HG03280 (cell line): Measurements from ENCODE around the gene DYNC1LI1.
"Not testable (repeated sequence)": the region's sequence is repeated elsewhere in the genome, so short reads cannot be mapped to it uniquely, and the experiment has no call there.

Source experiments
- ATAC-seq: cut with Tn5 transposase; IDR thresholded peaks from one replicate; pipeline ENCODE4 v1.9.1; 2021; ENCODE audit warnings: mild to moderate bottlenecking, moderate library complexity; ENCODE audit not compliant: unreplicated experiment

The DYNC1LI1 gene

DNA sequence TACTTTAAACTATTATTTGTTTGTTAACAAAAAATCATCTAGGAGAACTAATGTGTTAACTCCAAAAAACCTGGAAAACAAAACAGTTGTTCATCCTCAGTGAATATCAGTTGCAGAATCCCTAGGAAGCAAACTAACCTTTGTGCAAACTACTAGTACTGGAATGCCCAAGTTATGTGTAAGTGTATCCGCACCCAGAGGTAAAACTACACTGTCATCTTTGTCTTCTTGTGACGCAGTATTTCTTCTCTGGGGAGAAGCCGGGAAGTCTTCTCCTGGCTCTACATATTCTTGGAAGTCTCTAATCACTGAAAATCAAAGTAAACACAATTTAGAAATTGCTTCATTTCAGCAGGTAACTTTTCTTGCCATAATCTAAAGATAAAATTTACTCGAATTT, 29.8 kb downstream of the DYNC1LI1 start:
- ATAC-seq = no peak

DNA sequence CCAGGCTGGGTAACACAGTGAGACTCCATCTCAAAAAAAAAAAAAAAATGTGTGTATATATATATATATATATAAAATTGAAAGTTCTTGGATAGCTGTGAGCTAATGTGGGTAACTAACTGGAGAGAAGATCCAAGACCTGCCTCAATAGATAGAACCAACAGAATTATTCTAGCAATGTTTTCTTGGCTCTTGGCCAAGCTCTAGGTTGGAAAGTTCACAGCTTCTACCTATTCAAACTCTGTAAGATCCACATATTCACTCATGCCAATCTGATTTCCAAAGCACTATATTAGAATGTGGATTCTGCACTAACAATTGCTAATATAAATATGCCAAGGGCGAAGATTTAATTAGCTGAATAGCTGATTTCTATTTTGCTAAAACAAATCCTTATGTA, 38.2 kb downstream of the DYNC1LI1 start:
- no peak for ATAC-seq

DNA sequence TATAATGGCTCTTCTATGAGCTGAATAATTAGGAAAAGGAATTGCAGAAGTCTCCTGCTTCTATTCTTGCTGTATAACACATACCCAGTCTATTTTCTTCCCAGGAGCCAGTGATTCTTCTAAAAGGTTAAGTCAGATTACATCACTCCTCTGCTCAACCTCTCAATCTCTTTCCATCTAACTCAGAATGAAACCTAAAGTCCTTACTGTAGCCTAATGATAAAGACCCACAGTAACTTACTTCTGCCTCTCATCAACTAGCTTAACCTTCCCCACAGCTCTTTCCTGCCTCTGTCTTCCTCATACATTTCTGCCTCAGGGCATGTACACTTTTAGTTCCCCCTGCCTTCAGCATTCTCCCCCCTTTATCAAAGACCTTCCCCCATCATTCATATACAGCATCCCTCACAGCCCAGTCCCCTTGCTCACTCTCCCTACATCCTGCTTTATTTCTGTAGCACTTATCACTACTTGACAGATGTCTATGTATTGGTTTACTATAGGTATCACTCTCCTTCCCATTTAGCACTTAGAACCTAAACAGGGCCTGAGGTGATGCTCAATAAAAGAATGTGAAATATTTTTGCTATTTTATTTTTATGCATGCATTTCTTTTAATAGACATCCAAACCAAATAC, 39.5 kb downstream of the DYNC1LI1 start:
- no peak for ATAC-seq

DNA sequence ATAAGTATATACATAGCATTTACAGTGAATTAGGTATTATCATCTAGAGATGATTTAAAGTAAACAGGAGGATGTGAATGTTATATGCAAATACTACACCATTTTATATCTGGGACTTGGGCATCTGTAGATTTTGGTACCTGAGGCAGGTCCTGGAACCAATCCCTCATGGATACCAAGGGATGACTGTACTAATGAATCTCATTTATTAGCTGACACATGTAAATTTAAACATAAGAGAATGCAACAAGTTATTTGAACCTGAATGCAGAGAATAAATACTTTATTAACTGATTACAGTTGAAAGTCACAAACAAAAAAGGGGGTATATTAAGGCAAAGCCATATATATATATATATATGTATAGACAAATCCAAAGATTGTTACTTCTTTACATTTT, 44.9 kb downstream of the DYNC1LI1 start:
- no peak for ATAC-seq

DNA sequence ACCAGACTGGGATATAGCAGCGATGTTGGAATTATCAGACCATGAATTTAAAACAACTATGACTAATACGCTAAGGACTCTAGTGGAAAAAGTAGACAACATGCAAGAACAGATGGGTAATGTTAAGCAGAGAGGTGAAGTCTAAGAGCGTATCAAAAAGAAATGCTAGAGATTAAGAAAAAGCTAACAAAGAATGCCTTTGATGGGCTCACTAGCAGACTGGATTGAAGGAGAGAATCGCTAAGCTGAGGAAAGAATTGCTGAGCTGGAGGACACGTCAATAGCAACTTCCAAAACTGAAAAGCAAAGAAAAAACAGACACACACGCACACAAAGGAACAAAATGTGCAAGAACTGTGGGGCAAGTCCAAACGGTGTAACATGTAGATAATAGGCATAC, 48.0 kb downstream of the DYNC1LI1 start:
- no peak for ATAC-seq

DNA sequence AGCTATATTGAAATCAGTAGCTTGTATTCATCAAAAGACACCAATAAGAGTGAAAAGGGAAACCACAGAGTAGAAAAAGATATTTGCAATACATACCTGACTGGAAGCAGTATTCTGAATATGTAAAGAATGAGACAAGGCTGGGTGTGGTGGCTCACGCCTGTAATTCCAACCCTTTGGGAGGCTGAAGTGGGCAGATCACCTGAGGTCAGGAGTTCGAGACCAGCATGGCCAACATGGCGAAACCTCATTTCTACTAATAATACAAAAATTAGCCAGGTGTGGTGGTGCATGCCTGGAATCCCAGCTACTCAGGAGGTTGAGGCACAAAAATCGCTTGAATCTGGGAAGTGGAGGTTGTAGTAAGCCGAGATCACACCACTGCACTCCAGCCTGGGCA, 51.7 kb downstream of the DYNC1LI1 start:
- ATAC-seq = not testable (repeated sequence)

DNA sequence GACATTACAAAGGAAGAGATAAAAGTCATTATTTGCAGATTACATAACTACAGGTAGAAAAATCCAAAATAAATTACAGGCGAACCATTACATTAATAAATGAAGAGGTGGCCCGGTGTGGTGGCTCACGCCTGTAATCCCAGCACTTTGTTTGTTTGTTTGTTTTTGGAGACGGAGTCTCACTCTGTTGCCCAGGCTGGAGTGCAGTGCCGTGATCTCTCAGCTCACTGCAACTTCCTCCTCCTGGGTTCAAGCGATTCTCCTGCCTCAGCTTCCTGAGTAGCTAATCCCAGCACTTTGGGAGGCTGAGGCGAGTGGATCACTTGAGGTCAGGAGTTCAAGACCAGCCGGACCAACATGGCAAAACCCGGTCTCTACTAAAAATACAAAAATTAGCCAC, 53.9 kb downstream of the DYNC1LI1 start:
- ATAC-seq = peak; percentile 20

DNA sequence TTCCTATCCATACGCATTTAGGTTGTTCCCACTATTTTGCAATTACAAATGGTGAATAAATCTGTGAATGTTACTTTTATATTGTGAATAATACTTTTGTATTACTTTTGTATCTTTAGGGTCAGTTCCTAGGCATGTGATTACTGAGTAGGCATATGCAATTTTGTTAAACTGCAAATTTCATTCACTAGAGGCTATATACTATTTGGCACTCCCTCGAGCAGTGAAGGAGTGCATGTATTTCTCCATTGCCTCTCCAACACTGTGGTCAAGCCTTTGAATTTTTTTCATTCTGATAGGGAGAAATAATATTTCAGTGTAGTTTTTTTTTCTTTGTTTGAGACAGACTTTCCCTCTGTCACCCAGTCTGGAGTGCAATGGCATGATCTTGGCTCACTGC, 59.7 kb downstream of the DYNC1LI1 start:
- no peak for ATAC-seq

DNA sequence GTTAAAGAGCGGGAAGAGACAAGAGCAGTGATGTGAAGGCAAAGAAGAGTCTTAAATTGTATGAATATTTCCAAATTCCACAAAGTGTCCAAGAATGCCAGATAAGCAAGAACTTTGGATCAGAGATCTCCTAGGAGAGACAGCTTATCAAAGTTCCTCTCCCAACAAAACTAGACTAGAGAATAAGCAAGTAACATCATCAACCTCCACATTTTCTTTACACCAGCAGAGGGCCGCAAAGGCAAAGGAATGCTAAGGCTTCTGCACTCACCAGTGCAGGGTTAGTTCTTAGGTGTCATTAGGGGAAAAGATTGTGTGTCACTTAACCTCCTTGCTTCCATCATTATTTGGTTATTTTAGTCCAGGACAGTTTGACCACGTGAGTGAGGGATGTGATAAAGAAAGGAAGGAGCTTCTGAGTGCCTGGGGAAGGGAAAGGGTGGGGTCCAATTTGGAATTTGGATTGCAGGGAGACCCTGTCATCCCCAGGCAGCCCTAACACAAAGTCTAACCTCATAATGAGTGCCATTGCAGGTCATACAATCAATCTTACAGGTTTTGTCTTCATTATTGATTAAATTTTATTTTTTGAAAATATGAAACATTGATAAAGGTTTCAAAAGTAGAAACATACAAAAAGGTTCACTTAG, 60.5 kb downstream of the DYNC1LI1 start:
- ATAC-seq = peak; percentile 88

DNA sequence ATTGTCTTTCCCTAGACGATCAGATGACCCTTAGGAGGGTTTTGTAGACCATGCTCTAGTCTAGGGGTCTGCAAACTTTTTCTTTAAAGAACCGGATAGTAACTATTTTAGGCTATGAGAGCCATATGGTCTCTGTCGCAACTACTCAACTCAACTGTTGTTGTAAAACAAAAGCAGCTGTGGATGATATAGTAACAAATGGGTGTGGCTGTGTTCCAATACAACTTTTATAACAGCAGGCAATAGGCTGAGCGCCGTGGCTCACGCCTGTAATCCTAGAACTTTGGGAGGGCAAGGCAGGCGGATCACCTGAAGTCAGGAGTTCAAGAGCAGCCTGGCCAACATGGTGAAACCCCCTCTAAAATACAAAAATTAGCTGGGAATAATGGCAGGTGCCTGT, 61.9 kb downstream of the DYNC1LI1 start:
- ATAC-seq = no peak

DNA sequence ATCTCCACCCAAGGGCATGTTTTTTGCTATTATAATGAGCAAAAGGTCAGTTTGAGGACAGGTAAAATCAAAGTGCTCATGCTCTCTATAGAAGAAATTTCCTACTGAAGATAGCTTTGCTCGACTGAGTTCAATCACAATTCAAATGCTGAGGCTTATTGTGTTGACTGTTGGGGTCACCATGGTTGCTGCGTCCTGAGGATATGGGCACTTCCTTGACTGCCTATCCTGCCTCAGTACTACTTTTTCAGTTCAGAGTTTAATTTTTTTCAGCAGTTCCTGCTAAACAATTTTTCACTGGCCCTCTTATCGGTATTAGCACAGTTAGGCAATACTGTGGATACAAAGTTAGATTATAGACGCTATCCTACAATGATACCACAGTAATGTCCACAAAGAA, 64.2 kb downstream of the DYNC1LI1 start:
- no peak for ATAC-seq

DNA sequence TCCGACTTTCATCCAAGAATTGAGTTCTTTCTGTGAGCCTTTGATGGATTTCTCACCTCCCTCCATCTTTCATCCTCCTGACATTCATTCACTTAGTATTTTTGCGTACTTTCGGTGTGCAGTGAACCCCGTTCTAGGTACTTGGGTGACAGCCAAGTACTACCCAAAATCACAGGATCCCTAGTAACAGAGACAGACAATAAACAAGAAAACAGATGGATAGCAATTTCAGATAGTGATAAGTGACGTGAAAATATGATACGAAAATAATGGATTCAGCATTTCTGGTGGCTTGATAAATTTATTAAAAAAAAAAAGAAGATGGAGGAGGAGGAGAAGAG, 67.7 kb downstream of the DYNC1LI1 start:
- ATAC-seq = no peak

DNA sequence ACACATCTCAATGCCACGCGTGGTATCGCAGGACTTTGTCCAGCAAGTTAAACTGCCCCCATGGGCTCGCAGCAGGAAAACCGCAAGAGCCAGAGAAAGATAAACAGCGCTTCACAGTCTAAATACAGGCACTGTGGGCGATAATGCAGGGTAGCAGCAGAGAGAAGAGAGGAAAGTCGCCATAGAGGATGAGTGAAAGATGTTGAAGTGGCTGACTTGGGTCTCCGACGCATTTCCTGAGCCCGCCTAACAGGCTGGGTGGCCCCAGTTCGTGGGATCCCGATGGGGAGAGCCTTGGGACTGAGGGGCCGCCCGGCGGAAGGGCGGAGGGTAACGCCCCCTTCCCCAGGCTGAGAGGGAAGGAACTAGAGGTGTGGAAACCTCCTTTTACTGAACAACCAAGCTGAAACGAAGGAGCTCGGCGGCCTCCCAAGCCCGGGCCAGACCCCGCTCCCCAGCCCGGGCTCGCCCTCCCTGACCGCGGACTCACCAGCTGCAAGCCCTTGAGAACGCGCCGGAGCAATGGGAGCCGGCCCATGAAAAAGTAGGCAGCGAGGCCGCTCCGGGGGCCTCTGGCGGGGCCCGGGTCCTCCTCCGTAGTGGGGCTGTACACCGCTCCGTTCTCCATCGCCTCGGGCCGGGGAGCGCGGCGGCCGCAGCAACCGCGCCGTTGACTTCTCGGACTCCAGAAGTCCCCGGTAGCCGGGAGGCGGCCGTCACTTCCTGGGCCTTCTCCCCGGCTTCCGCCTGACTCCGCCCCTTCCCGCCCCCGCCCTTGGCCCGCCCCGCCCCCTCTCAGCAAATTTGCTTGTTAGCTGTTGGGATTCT, 68.3 kb downstream of the DYNC1LI1 start, which contains the start of gene CMTM6:
CMTM6 (minus strand) TSS at position 735 of the 828 bp plus-strand sequence; CDS start at position 628, 107 bp downstream.
- ATAC-seq = peak; percentile 77

DNA sequence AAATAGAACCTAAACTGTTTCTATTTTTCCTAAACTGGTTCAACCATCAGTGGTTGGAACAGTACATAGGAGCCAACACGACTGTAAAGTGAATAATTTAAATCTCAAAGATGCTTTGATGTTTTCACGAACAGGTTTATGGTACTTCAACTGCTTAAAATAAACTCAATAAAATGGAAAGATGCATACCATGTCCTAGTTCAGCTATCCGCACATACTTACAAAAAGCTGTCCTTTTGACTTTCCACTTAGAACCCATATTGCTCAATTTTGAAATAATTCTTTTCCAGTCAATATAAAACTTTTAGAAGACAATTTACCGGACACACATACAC, 68.9 kb downstream of the DYNC1LI1 start:
- no peak for ATAC-seq

DNA sequence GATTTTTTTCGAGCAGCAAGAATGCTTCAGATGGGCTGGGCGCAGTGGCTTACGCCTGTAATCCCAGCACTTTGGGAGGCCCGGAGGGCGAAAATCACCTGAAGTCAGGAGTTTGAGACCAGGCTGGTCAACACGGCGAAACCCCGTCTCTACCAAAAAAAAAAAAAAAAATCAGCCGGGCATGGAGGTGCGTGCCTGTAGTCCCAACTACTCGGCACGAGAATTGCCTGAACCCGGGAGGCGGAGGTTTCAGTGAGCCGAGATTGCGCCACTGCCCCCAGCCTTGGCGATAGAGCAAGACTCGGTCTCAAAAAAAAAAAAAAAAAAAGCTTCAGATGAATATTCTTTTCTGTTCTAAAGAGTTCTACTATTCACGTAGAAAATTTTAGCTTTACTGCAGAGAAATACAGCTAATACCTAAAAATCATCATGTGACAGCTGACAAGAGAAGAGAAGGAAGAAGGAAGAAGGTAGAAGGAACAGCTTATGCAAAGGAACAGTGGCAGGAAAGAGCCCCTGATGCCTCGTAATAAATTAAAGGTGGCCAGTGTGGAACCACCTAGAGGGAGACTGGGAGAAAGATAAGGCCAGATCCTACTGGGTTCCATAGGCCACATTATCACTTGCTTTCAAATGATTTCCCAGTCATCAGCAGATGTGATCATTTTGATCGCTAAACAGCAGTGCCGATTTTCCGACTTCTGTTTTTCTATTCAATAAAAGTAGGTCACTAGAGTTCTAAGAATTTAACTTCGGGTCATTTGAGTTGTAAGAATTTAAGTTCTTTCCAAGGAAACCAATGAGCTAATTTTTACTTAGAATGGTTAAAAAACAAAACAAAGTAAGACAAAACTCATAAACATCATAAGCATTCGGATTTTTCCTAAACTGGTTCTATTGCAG, 69.5 kb downstream of the DYNC1LI1 start:
- no peak for ATAC-seq

DNA sequence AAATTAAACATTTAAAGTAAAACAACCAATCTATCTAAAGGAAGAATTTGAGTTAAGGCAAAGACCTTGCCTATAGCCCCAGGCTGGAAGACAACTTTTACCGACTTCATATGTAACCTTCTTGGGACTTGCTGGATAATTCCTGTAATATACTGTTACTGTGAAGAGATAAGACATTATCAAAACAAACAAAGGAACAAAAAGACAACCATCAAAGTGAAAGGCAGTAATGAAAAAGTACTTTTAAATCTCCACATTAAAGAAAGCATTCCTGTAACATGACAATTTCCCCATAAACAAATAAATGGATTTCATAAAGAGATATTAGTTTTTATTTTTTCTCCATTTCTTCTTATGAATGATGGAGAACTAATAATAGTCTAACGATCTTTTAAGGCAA, 70.4 kb downstream of the DYNC1LI1 start:
- ATAC-seq = no peak

DNA sequence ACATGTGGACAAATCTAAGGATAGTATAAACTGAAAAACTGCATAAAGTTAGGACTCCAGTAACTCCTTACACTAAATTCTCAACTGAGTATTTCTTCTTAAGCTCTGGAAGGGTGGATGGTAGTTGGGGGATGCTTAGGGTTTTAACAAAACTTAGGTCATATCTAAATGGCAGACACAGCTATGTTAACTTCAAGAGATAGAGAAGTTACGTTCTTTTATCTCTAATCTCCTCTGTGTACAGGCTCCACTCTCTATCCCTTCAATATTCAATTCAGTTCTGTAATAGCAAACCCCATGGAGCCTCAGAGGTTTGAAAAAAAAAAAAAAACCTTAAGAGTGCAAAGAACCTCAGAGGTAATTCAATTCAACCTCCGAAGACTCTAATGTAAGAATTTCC, 71.1 kb downstream of the DYNC1LI1 start:
- ATAC-seq = no peak

DNA sequence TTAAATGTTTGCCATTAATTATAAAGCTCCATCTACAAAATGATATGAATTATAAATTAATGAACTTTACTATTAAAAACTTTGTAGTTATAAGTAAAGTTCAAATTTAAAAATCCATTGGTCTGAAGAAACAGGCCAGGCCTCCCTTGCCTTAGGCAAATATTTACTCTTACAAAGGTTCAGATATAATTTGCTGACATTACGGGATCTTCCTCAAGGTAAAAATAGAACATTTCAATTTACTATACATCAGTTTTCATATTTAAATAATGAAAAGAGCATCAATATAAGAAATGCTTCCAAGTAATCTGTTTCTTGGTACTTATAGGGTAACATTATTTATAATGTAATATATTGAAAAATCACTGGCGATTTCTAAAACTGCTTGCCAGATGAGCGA, 71.7 kb downstream of the DYNC1LI1 start:
- no peak for ATAC-seq

DNA sequence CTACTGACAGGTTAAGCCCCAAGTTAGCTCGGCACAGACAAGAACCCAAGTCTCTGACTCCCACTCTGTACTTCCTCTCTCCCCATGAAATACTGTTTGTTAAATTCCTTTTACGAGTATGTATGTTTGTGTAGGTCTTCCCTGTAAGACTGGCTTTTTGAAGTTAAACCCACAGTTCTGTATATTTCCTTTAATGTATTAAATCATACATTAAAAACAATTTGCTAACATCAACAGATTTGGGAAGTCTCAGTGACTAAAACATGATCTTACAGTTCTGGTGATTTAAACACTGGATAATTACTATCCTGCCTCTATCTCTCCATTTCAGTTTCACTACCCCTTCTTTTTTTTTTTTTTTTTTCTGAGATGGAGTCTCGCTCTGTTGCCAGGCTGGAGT, 72.4 kb downstream of the DYNC1LI1 start:
- ATAC-seq = no peak

DNA sequence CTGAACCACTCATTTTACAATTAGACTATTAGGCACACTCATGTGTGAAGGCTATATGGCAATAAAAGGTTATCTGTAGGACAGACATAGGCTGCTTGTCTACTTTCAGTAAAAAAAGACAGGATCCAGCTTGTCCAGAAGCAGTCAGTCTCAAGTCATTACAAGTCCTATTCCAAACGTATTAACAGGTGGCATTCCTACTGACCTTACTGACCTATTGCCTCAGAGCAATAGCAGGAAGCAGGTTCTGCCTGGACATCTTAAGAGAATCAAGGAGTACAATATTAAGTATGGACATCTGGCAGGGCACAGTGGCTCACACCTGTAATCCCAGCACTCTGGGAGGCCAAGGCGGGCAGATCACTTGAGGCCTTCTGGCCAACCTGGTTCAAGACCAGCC, 75.0 kb downstream of the DYNC1LI1 start:
- ATAC-seq = no peak

DNA sequence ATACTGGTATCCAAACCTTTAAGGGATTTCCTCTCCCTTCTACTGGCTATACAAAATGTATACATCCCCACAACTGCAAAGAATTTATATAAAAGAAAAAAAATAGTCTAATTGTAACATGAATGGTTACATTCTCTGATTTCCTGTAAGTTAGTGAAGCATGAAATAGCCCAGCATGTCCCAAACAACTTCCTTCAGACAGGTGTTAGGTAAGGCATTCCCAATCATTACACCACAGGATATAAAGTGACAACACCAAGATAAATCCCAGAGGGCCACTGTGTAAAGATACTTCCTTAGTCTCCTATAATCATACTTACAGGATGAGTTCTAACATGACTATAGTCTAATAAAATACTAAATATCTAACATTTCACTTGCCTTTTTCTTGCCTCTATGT, 75.6 kb downstream of the DYNC1LI1 start:
- no peak for ATAC-seq
